Measurements from ENCODE around the gene TSHR.

- TF ChIP-seq EZH2 (IDR thresholded peaks at IDR 0.05; ENCODE audit: insufficient read depth, low read length) (no peak), CTCF (IDR thresholded peaks at IDR 0.05; ENCODE audit: insufficient read depth, low read depth, low read length) (no peak)
Observed at GRCh38 chr14:81006266-81006665, 50.8 kb downstream of the TSHR start.

All from astrocyte (in vitro differentiated cells and primary cell).